SK-MEL-5 (cell line): ENCODE results near the gene GLIS1. TPM values are rescaled to one million over a fixed set of nuclear protein-coding genes. Genes with fewer than 3 reads are reported as not detected.

ENCODE experiments used
- DNase-seq: peaks from one replicate; pipeline ENCODE4 v3.0.0-alpha.2; 2016; ENCODE audit warnings: low read depth, low spot score
- in situ Hi-C: cut with HindIII; loops from 2 replicates; pipeline ENCODE4 v1.10.0; 2016; ENCODE audit warnings: low sequenced_read_pairs, high pct_unique_total_duplicates, low pct_unique_long_range_greater_than_20kb
- total RNA-seq: library from RNA; depleted of rRNA; stranded (reverse); fragments of >200 nt; shearing (Covaris generic); gene quantifications from 2 replicates; pipeline ENCODE4 v1.2.3, GENCODE V29; 2014

The GLIS1 gene
- total RNA-seq, 1 experiment from 2014 or later = 0.16 TPM

GRCh38 chr1:53669621-53670191 is 69.3 kb downstream of the GLIS1 start:
- in situ Hi-C loops = no loop called here
- DNase-seq = no peak

GRCh38 chr1:53666566-53666965 is 72.4 kb downstream of the GLIS1 start:
- DNase-seq = no peak
- in situ Hi-C loops = no loop called here

DNA sequence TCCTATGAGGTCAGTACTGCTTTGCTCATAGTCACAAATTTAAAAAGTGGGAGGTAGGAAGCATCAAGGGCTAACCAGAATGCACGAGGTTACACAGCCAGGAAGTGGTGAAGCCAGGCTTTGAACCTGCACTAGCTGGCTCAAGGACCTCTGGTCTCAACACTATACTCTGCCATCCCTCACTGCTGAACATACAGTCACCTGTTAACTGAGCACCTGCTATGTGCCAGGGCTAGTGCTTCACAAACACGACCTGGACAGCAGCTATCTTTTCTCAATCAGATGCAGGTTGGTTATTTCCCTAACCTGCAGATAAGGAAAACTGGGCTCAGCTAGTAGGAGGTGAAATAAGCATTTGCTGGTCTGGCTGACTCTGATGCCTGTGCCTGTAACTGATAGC is 73.0 kb downstream of the GLIS1 start:
- DNase-seq = no peak
- in situ Hi-C loops = no loop called here

DNA sequence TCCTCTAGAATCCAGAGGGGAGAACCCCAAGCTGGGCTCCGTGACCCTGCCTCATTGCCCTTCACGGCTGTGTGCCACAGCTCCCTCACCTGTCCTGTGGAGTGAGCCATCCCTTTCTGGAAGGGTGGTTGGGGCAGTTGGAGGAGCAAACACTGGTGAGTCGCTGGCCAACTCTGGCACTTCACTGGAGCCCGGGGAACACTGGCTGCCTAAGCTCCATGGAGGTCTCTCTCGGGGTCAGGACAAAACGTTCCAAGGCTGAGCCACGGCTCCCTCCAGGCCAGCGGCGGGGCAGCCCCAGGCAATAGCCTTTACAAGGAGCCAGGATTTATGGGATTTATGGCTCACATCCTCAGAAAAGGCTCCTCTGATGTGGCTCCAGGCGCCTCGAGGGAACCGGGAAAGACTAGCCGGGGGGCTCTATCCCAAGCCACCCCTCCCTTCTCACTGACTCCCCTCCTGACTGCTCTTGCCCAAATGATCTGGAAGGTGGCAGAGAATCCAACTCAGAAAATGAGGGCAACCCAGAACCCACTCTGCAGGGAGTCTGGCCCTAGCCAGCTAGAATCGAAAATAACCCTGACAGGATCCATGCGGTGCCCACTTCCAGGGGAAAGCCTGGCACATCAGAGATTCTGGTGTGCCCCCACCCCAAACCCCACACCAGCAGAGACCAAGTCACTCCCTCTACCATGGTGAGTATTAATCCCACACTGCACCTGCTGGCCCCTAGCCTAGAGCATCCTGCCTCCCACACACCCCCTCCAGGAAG is 75.2 kb downstream of the GLIS1 start:
- DNase-seq = no peak
- in situ Hi-C loops = no loop called here

- in situ Hi-C loops = no loop called here
- DNase-seq = no peak
Observed at GRCh38 chr1:53662951-53663350, 76.0 kb downstream of the GLIS1 start.

DNA sequence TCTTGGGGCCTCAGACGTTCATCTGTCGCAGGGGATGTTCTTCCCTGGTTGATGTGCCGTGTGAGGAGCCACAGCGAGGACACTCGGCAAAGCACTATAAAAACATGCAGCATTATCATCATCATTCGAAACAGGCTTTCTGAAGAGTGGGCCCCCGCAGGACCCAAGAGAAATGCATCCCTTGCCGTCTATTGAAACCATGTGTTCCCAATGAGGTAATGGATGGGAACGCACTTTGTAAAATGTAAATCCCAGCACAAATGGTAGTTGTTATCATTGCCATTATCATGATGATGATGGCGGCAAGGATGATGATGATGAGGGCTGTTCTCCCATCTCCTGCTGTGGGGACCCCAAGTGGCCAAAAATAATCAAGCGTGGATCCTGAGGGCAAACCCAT is 76.8 kb downstream of the GLIS1 start:
- in situ Hi-C loops = no loop called here
- DNase-seq = no peak

DNA sequence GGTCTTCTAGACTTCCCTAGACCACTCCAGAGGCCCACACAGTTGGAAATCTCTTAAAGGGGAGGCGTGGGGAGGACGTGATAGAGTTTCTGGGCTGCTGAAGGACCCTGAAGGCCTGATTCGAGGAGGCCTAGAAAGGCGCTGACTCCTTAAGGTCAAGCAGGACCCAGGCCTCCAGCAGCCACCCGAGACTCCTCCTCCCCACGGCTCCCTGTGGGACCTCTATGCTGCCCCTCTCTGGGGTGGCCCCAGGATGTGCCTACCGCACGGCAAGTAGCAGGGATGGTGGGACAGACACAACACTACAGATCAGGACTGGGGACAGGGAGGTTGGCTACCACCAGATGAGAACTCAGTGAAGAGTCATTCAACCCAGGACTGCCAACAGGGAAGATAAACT is 77.5 kb downstream of the GLIS1 start:
- in situ Hi-C loops = no loop called here
- no peak for DNase-seq

- DNase-seq = no peak
- in situ Hi-C loops = no loop called here
Observed at GRCh38 chr1:53660666-53661065, 78.3 kb downstream of the GLIS1 start.

DNA sequence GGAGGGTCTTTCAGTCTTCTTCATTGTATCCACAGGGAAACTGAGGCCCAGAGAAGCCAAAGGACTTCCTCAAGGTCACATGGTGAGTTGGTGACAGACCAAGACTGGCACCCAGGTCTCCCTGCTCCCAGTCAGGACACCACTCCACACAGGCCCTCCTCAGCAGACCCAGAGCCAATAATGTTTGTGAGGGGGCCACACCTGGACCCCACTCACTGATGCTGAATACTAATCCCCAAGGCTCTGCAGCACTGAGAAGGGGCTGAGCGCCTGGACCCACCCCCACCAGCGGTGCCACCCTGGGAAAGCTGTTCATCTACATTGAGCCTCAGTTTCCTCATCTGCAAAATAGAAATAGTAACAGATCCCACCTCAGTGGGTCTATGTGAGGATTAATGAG is 79.5 kb downstream of the GLIS1 start:
- DNase-seq = no peak
- in situ Hi-C loops = no loop called here

- no peak for DNase-seq
- in situ Hi-C loops = no loop called here
Observed at GRCh38 chr1:53658489-53659230, 80.3 kb downstream of the GLIS1 start.

DNA sequence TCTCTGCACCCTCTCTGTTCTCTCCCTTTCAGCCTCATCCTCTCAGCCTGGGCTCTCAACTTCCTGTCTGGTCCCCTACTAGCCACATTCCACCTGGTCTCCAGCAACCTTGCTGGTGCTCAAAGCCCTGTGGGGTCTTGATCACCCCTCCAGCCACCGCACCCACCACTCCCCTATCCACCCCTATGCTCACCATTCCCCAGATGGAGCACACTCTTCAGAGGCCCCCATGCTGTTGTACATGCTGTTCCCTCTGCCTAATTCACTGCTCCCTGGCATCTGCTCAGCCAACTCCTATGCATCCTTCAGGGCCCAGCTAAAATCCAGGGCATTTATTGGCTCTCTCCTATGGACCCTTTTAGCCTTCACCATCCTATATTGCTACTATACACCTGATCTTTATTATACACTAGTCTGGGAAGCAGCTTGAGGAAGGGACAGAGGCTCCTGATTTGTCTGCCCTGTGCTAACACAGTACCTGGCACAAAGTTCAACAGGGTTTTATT is 81.0 kb downstream of the GLIS1 start:
- no peak for DNase-seq
- in situ Hi-C loops = no loop called here

DNA sequence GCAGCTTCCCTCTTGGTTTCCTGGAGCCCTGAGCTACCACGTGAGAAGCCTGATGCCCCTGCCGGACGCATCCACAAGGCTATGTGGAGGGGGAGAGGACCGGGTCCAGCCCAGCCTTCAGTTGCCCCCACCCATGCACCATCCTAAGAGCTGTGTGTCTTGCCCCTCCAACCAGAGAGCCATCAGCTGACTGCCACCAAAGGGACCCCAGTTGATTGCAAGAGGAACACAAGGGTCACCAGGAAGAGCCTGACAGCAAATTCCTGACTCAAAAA is 81.5 kb downstream of the GLIS1 start:
- in situ Hi-C loops = no loop called here
- DNase-seq = no peak

- DNase-seq = no peak
- in situ Hi-C loops = no loop called here
Observed at GRCh38 chr1:53656747-53657530, 82.0 kb downstream of the GLIS1 start.

DNA sequence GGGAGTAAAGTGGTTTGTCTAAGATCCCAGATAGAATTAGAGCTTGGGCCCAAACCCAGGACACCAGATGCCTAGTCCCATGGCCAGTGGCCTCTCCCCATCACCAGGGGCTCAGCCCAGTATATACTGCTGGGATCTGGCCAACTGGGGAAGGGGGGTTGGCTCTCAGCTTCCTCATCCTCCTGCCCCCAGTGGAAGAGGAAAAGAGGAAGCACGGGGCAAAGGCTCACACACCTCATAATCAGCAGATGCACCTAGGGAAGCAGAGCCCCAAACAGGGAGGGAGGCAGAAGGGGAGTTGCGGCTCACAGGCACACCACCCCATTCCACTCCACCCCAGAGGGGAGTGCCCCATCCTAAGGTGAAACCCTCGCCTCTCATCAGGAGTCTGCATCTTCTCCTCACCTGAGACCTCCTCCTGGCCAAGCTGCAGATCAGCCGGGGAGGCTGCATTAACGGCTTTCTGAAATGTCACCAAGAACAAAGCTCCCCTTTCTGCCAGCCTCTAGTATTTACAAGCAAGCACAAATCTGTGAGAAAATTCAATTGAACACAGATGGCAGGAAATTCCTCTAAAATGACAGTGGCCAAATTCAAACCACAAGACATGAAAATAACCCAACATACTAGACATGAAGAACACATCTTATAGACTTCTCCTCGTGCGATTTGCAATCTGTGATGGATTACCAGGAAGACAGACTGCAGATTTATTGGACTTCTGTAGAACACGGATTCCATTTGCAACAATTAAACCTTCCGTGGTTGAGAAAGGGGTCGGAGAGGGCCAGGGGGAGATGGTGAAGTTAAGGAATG is 82.8 kb downstream of the GLIS1 start:
- DNase-seq = peak; percentile 53
- in situ Hi-C loops = no loop called here

- DNase-seq = no peak
- in situ Hi-C loops = no loop called here
Observed at GRCh38 chr1:53654216-53655210, 84.5 kb downstream of the GLIS1 start.

DNA sequence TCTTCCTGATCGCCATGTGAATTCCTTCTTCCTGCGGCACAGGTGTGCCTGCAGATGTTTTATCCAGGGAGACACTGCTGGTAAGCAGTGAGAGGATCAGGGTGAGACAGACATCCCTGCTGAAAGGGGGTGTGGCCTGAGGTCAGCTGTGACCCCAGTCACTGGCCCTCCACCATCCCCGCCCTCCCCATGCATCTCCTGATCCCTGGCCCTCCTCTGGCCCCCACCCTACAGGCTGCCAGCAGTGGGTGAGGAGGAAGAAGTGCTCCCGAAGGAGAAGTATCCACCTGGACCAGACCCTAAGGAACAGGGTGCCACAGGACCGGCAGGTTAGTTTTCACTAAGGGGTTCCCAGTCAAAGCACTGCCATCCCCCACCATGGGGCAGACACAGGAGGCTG is 85.3 kb downstream of the GLIS1 start:
- no peak for DNase-seq
- in situ Hi-C loops = no loop called here
